K562 (cell line): ENCODE results near the gene GARNL3. TPM values are rescaled to one million over a fixed set of nuclear protein-coding genes. Genes with fewer than 3 reads are reported as not detected.

ENCODE experiments used
- ATAC-seq: fragments of 200-7000 bp; cut with Tn5 transposase; 3 replicates; pipeline ENCODE4 v1.9.1; 2020; ENCODE audit warnings: moderate library complexity
- BruUV-seq: library from RNA; stranded (reverse); fragments of 400-500 nt; replicated peaks from 2 replicates; lab custom pipeline; 2021; lab: Mats Ljungman, UMichigan
- CTCF ChIA-PET: fragments of 300-600 bp; formaldehyde crosslinking; extraction: SDS; loops from one replicate; lab custom pipeline; 2021; ENCODE audit warnings: low intra/inter-chr PET ratio; lab: Yijun Ruan, JAX
- POLR2A ChIA-PET: fragments of 300-600, 350-650 bp; sonication (Branson Sonifier 250); formaldehyde crosslinking; extraction: SDS; loops from one replicate; lab custom pipeline; 2021; ENCODE audit warnings: antibody characterized with exemption, inconsistent platforms; lab: Yijun Ruan, JAX
- DNase-seq, 4 experiments: peaks; one replicate each; pipeline versions ENCODE4 v3.0.0 to v3.0.0-alpha.2; 2011 to 2018; ENCODE audit warnings: low spot score in 3 of 4, mixed read lengths in 3 of 4; ENCODE audit errors: extremely low read depth in 1 of 4
- FAIRE-seq: peaks from 2 replicates; lab custom pipeline; 2011; peaks lifted over from hg19 to GRCh38; lab: Jason Lieb, UNC
- H2AFZ ChIP-seq: 2 replicates; pipeline ENCODE4 v1.6.0; 2011; ENCODE audit warnings: low read depth, low read length, control low read depth, inconsistent platforms
- H3K27ac ChIP-seq: fragments of 200-600 bp; 3 replicates; pipeline ENCODE4 v1.8.0; 2011; ENCODE audit warnings: low read depth, mild to moderate bottlenecking, control low read depth, inconsistent platforms, low read length, moderate library complexity, mixed read lengths; ENCODE audit errors: extremely low read depth
- H3K27me3 ChIP-seq, 2 experiments: fragments of 300-600 bp in 1 of 2; 2 replicates in 1 of 2; 3 replicates in 1 of 2; pipeline versions ENCODE4 v1.6.0 to v1.8.0; 2011; ENCODE audit warnings: inconsistent platforms in 2 of 2, low read length in 2 of 2, mild to moderate bottlenecking in 1 of 2, mixed read lengths in 1 of 2, moderate library complexity in 1 of 2; ENCODE audit not compliant: control insufficient read depth in 2 of 2, insufficient read depth in 2 of 2
- H3K36me3 ChIP-seq: fragments of 300-600 bp; 3 replicates; pipeline ENCODE4 v1.8.0; 2011; ENCODE audit warnings: mild to moderate bottlenecking, low read length, inconsistent platforms; ENCODE audit not compliant: control insufficient read depth, insufficient read depth
- H3K4me1 ChIP-seq, 2 experiments: fragments of 200-600 bp in 1 of 2; replicated peaks in 1 of 2; 2 replicates in 1 of 2; 3 replicates in 1 of 2; pipeline versions ENCODE4 v1.5.1 to v1.8.0; 2011; ENCODE audit warnings: inconsistent platforms in 2 of 2, low read length in 2 of 2, mild to moderate bottlenecking in 1 of 2, mixed read lengths in 1 of 2, moderate library complexity in 1 of 2; ENCODE audit not compliant: control insufficient read depth in 2 of 2, insufficient read depth in 2 of 2
- H3K4me2 ChIP-seq: 2 replicates; pipeline ENCODE4 v1.6.1; 2011; ENCODE audit warnings: low read length, control low read depth, inconsistent platforms, mixed read lengths; ENCODE audit not compliant: insufficient read depth
- H3K4me3 ChIP-seq: fragments of 200-600 bp; sonication (generic), shearing (Covaris generic); 2 replicates; pipeline ENCODE4 v1.5.1; 2016; ENCODE audit warnings: control low read depth, inconsistent platforms
- H3K79me2 ChIP-seq: fragments of 200-600 bp; 3 replicates; pipeline ENCODE4 v1.8.0; 2011; ENCODE audit warnings: low read length, inconsistent platforms; ENCODE audit not compliant: control insufficient read depth, insufficient read depth
- H3K9ac ChIP-seq, 2 experiments: 2 replicates each; pipeline versions ENCODE4 v1.6.0 to v1.6.1; 2011; ENCODE audit warnings: low read depth in 2 of 2, low read length in 2 of 2, control low read depth in 1 of 2, inconsistent platforms in 1 of 2, mild to moderate bottlenecking in 1 of 2, mixed read lengths in 1 of 2; ENCODE audit not compliant: insufficient read depth in 1 of 2
- H3K9me1 ChIP-seq: one replicate; pipeline ENCODE4 v1.6.0; 2011; ENCODE audit warnings: inconsistent platforms, mild to moderate bottlenecking, low read length, moderate library complexity; ENCODE audit not compliant: control insufficient read depth, insufficient read depth
- H3K9me3 ChIP-seq: replicated peaks from 2 replicates; pipeline ENCODE4 v1.5.1; 2011; ENCODE audit warnings: low read depth, low read length, inconsistent platforms; ENCODE audit not compliant: control insufficient read depth, insufficient read depth
- H4K20me1 ChIP-seq: replicated peaks from 2 replicates; pipeline ENCODE4 v1.6.1; 2011; ENCODE audit warnings: low read length, inconsistent platforms, mixed read lengths; ENCODE audit not compliant: control insufficient read depth, insufficient read depth
- ATF2 ChIP-seq: sonication (generic); formaldehyde crosslinking; IDR thresholded peaks from 2 replicates; pipeline ENCODE4 v1.8.1; 2022; ENCODE audit warnings: missing genetic modification reagents
- HMGN3 ChIP-seq: IDR thresholded peaks from 2 replicates; pipeline ENCODE4 v1.6.1; 2011; ENCODE audit warnings: borderline replicate concordance, low read depth, mild to moderate bottlenecking, mixed read lengths, low read length; ENCODE audit not compliant: insufficient read length; ENCODE audit errors: extremely low read depth
- WGBS: fragments of 100-300 bp; shearing (Covaris generic); methylation state at CpG from one replicate; pipeline ENCODE4 v1.1.6; 2016; ENCODE audit warnings: low coverage, mixed read lengths; ENCODE audit not compliant: insufficient coverage; ENCODE audit errors: missing lambda C conversion rate; 5-methylcytosine and 5-hydroxymethylcytosine counted together
- in situ Hi-C: fragments of 300-500 bp; cut with MboI; formaldehyde crosslinking; loops from 4 replicates; pipeline ENCODE4 v1.15.0; 2018; ENCODE audit warnings: inconsistent platforms, mixed read lengths
- intact Hi-C: fragments of 100-400 bp; cut with micrococcal nuclease; formaldehyde crosslinking; loops from 2 replicates; pipeline ENCODE4 v1.14.2; 2022
- polyA plus RNA-seq, 8 experiments: library from polyadenylated mRNA; depleted of rRNA in 4 of 8; stranded (reverse) in 5 of 8; unstranded in 3 of 8; fragments of >200 nt; fragmentation: Nextera tagmentation in 2 of 8; fragmentation: Illumina TruSeq in 1 of 8; extraction: Ambion mirVana in 2 of 8; extraction: Trizol in 1 of 8; gene quantifications; 2 replicates each; pipeline versions ENCODE4 v1.2.1 to v1.2.3, GENCODE V29; 2011 to 2014; ENCODE audit warnings: inconsistent platforms in 1 of 8, missing spikeins in 1 of 8
- total RNA-seq, 7 experiments: library from RNA; depleted of rRNA in 6 of 7; stranded (reverse); fragments of >200 nt in 6 of 7; fragmentation: Illumina TruSeq in 2 of 7; extraction: Trizol in 2 of 7; gene quantifications; 2 replicates each; pipeline versions ENCODE4 v1.2.1 to v1.2.3, GENCODE V29; 2011 to 2021; ENCODE audit warnings: low replicate concordance in 1 of 7
- TF ChIP-seq, protein P1 (sequence below): sonication (generic); formaldehyde crosslinking; IDR thresholded peaks from 2 replicates; pipeline ENCODE4 v1.8.1; 2023; ENCODE audit warnings: mild to moderate bottlenecking, missing genetic modification reagents
- TF ChIP-seq, protein P2 (sequence below), 3 experiments: IDR thresholded peaks in 2 of 3; conservative IDR thresholded peaks in 1 of 3; 2 replicates each; pipeline ENCODE4 v1.5.1; 2011 to 2012; ENCODE audit warnings: low read length in 3 of 3, mild to moderate bottlenecking in 3 of 3, control low read depth in 2 of 3, improper control_type of control experiment in 1 of 3, inconsistent platforms in 1 of 3, low read depth in 1 of 3, mixed read lengths in 1 of 3, moderate library complexity in 1 of 3; ENCODE audit not compliant: insufficient read depth in 2 of 3

Gene GARNL3
- total and polyA plus RNA-seq, 9 of the 15 experiments (the other 6 are each of a cell fraction or from before 2014, with no cell fraction given): 0.35 to 2.7 (median 1.6) TPM

GRCh38 chr9:127393645-127394044 is 129.1 kb downstream of the GARNL3 start:
- BruUV-seq: no TSS peak
- in situ Hi-C loops: no loop called here
- DNase-seq: no peak
- CTCF ChIA-PET: interaction anchor here (0.6 kb wide), 1 partner anchor 102 kb away, joined by 3 read pairs; no protein-coding TSS in a partner anchor
- Histone ChIP-seq H3K79me2 (no peaks in the 10 kb centered on the region), H3K9ac (no peak overlapping the region), H4K20me1 (peaks cover 4% of the 10 kb centered on the region; the same call in 1 of the 2 replicates), H3K36me3 (no peaks in the 10 kb centered on the region), H3K9me3 (no peaks in the 10 kb centered on the region), H3K4me1 (peaks cover 17 to 29% of the 10 kb centered on the region in 2 experiments; a peak in 3 of 5 replicates), H3K9me1 (no peaks in the 10 kb centered on the region), H3K4me3 (no peak overlapping the region), H3K4me2 (no peak overlapping the region), H2AFZ (no peak overlapping the region), H3K27ac (no peak overlapping the region), H3K27me3 (no peaks in the 10 kb centered on the region; a peak in 1 of 5 replicates)
- ATAC-seq: no peak
- POLR2A ChIA-PET: interaction anchor here (0.6 kb wide), 1 partner anchor 24 kb away, joined by 3 read pairs; no protein-coding TSS in a partner anchor
- intact Hi-C loops: no loop called here
- TF ChIP-seq HMGN3 (no peak), ATF2 (CRISPR knock-in tag) (no peak)
- TF ChIP-seq, protein P1, sequence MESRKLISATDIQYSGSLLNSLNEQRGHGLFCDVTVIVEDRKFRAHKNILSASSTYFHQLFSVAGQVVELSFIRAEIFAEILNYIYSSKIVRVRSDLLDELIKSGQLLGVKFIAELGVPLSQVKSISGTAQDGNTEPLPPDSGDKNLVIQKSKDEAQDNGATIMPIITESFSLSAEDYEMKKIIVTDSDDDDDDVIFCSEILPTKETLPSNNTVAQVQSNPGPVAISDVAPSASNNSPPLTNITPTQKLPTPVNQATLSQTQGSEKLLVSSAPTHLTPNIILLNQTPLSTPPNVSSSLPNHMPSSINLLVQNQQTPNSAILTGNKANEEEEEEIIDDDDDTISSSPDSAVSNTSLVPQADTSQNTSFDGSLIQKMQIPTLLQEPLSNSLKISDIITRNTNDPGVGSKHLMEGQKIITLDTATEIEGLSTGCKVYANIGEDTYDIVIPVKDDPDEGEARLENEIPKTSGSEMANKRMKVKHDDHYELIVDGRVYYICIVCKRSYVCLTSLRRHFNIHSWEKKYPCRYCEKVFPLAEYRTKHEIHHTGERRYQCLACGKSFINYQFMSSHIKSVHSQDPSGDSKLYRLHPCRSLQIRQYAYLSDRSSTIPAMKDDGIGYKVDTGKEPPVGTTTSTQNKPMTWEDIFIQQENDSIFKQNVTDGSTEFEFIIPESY: no peak
- TF ChIP-seq, protein P2, sequence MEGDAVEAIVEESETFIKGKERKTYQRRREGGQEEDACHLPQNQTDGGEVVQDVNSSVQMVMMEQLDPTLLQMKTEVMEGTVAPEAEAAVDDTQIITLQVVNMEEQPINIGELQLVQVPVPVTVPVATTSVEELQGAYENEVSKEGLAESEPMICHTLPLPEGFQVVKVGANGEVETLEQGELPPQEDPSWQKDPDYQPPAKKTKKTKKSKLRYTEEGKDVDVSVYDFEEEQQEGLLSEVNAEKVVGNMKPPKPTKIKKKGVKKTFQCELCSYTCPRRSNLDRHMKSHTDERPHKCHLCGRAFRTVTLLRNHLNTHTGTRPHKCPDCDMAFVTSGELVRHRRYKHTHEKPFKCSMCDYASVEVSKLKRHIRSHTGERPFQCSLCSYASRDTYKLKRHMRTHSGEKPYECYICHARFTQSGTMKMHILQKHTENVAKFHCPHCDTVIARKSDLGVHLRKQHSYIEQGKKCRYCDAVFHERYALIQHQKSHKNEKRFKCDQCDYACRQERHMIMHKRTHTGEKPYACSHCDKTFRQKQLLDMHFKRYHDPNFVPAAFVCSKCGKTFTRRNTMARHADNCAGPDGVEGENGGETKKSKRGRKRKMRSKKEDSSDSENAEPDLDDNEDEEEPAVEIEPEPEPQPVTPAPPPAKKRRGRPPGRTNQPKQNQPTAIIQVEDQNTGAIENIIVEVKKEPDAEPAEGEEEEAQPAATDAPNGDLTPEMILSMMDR (IDR thresholded peaks at IDR 0.05 in 2 of 3, conservative IDR thresholded peaks at IDR 0.05 in 1 of 3; ENCODE audit: insufficient read depth in 2 of 3, low read depth in 1 of 3, low read length in 3 of 3): 0 out of 6 replicates have a peak, but pooled peaks of 1 of the 3 experiments have one; percentile 7
- 52% methylated on average over 2 of the region's 2 CpGs for WGBS
- FAIRE-seq: no peak
